K562 (cell line): ENCODE measurements around the gene SV2C. TPM values are rescaled to one million over a fixed set of nuclear protein-coding genes. Genes with fewer than 3 reads are reported as not detected.
A peak's percentile ranks its signal among the peaks of the same experiment; 100 is the strongest.
"Not testable (repeated sequence)": the region's sequence is repeated elsewhere in the genome, so short reads cannot be mapped to it uniquely, and the experiment has no call there.

Source experiments
- ATAC-seq: fragments of 200-7000 bp; cut with Tn5 transposase; 3 replicates; pipeline ENCODE4 v1.9.1; 2020; ENCODE audit warnings: moderate library complexity
- BruUV-seq: library from RNA; stranded (reverse); fragments of 400-500 nt; replicated peaks from 2 replicates; lab custom pipeline; 2021; lab: Mats Ljungman, UMichigan
- CTCF ChIA-PET: fragments of 300-600 bp; formaldehyde crosslinking; extraction: SDS; loops from one replicate; lab custom pipeline; 2021; ENCODE audit warnings: low intra/inter-chr PET ratio; lab: Yijun Ruan, JAX
- POLR2A ChIA-PET: fragments of 300-600, 350-650 bp; sonication (Branson Sonifier 250); formaldehyde crosslinking; extraction: SDS; loops from one replicate; lab custom pipeline; 2021; ENCODE audit warnings: antibody characterized with exemption, inconsistent platforms; lab: Yijun Ruan, JAX
- DNase-seq, 4 experiments: peaks; one replicate each; pipeline versions ENCODE4 v3.0.0 to v3.0.0-alpha.2; 2011 to 2018; ENCODE audit warnings: low spot score in 3 of 4, mixed read lengths in 3 of 4; ENCODE audit errors: extremely low read depth in 1 of 4
- FAIRE-seq: peaks from 2 replicates; lab custom pipeline; 2011; peaks lifted over from hg19 to GRCh38; lab: Jason Lieb, UNC
- H2AFZ ChIP-seq: 2 replicates; pipeline ENCODE4 v1.6.0; 2011; ENCODE audit warnings: low read depth, low read length, control low read depth, inconsistent platforms
- H3K27ac ChIP-seq: fragments of 200-600 bp; 3 replicates; pipeline ENCODE4 v1.8.0; 2011; ENCODE audit warnings: low read depth, mild to moderate bottlenecking, control low read depth, inconsistent platforms, low read length, moderate library complexity, mixed read lengths; ENCODE audit errors: extremely low read depth
- H3K27me3 ChIP-seq, 2 experiments: fragments of 300-600 bp in 1 of 2; 2 replicates in 1 of 2; 3 replicates in 1 of 2; pipeline versions ENCODE4 v1.6.0 to v1.8.0; 2011; ENCODE audit warnings: inconsistent platforms in 2 of 2, low read length in 2 of 2, mild to moderate bottlenecking in 1 of 2, mixed read lengths in 1 of 2, moderate library complexity in 1 of 2; ENCODE audit not compliant: control insufficient read depth in 2 of 2, insufficient read depth in 2 of 2
- H3K36me3 ChIP-seq: fragments of 300-600 bp; 3 replicates; pipeline ENCODE4 v1.8.0; 2011; ENCODE audit warnings: mild to moderate bottlenecking, low read length, inconsistent platforms; ENCODE audit not compliant: control insufficient read depth, insufficient read depth
- H3K4me1 ChIP-seq, 2 experiments: fragments of 200-600 bp in 1 of 2; replicated peaks in 1 of 2; 2 replicates in 1 of 2; 3 replicates in 1 of 2; pipeline versions ENCODE4 v1.5.1 to v1.8.0; 2011; ENCODE audit warnings: inconsistent platforms in 2 of 2, low read length in 2 of 2, mild to moderate bottlenecking in 1 of 2, mixed read lengths in 1 of 2, moderate library complexity in 1 of 2; ENCODE audit not compliant: control insufficient read depth in 2 of 2, insufficient read depth in 2 of 2
- H3K4me2 ChIP-seq: 2 replicates; pipeline ENCODE4 v1.6.1; 2011; ENCODE audit warnings: low read length, control low read depth, inconsistent platforms, mixed read lengths; ENCODE audit not compliant: insufficient read depth
- H3K4me3 ChIP-seq: fragments of 200-600 bp; sonication (generic), shearing (Covaris generic); 2 replicates; pipeline ENCODE4 v1.5.1; 2016; ENCODE audit warnings: control low read depth, inconsistent platforms
- H3K79me2 ChIP-seq: fragments of 200-600 bp; 3 replicates; pipeline ENCODE4 v1.8.0; 2011; ENCODE audit warnings: low read length, inconsistent platforms; ENCODE audit not compliant: control insufficient read depth, insufficient read depth
- H3K9ac ChIP-seq, 2 experiments: 2 replicates each; pipeline versions ENCODE4 v1.6.0 to v1.6.1; 2011; ENCODE audit warnings: low read depth in 2 of 2, low read length in 2 of 2, control low read depth in 1 of 2, inconsistent platforms in 1 of 2, mild to moderate bottlenecking in 1 of 2, mixed read lengths in 1 of 2; ENCODE audit not compliant: insufficient read depth in 1 of 2
- H3K9me1 ChIP-seq: one replicate; pipeline ENCODE4 v1.6.0; 2011; ENCODE audit warnings: inconsistent platforms, mild to moderate bottlenecking, low read length, moderate library complexity; ENCODE audit not compliant: control insufficient read depth, insufficient read depth
- H3K9me3 ChIP-seq: replicated peaks from 2 replicates; pipeline ENCODE4 v1.5.1; 2011; ENCODE audit warnings: low read depth, low read length, inconsistent platforms; ENCODE audit not compliant: control insufficient read depth, insufficient read depth
- H4K20me1 ChIP-seq: replicated peaks from 2 replicates; pipeline ENCODE4 v1.6.1; 2011; ENCODE audit warnings: low read length, inconsistent platforms, mixed read lengths; ENCODE audit not compliant: control insufficient read depth, insufficient read depth
- ARID1B ChIP-seq: fragments of 450-650 bp; IDR thresholded peaks from 2 replicates; pipeline ENCODE4 v1.6.1; 2016; ENCODE audit warnings: antibody characterized with exemption, mild to moderate bottlenecking, inconsistent platforms
- CBFA2T2 ChIP-seq: fragments of 450-650 bp; conservative IDR thresholded peaks from 2 replicates; pipeline ENCODE4 v1.6.1; 2017; ENCODE audit warnings: mild to moderate bottlenecking
- CBFA2T3 ChIP-seq: fragments of 450-650 bp; IDR thresholded peaks from 2 replicates; pipeline ENCODE4 v1.6.1; 2017
- HMBOX1 ChIP-seq: sonication (generic); IDR thresholded peaks from 2 replicates; pipeline ENCODE4 v1.6.1; 2016
- KDM1A ChIP-seq, 2 experiments: fragments of 450-650 bp; IDR thresholded peaks; 2 replicates each; pipeline ENCODE4 v1.6.1; 2016; ENCODE audit warnings: mild to moderate bottlenecking in 2 of 2
- MNT ChIP-seq, 2 experiments: fragments of 450-650 bp; conservative IDR thresholded peaks; 2 replicates each; pipeline ENCODE4 v1.6.1; 2017; ENCODE audit warnings: mild to moderate bottlenecking in 2 of 2, moderate library complexity in 2 of 2
- NCOR1 ChIP-seq: fragments of 450-650 bp; IDR thresholded peaks from 2 replicates; pipeline ENCODE4 v1.6.1; 2016; ENCODE audit warnings: mild to moderate bottlenecking, moderate library complexity
- NFIC ChIP-seq: fragments of 450-650 bp; IDR thresholded peaks from 2 replicates; pipeline ENCODE4 v1.6.1; 2017; ENCODE audit warnings: mild to moderate bottlenecking, inconsistent platforms
- SOX6 ChIP-seq: fragments of 450-650 bp; IDR thresholded peaks from 2 replicates; pipeline ENCODE4 v1.6.1; 2014; ENCODE audit warnings: mild to moderate bottlenecking
- TAL1 ChIP-seq: fragments of 450-650 bp; IDR thresholded peaks from 2 replicates; pipeline ENCODE4 v1.6.1; 2016; ENCODE audit warnings: mild to moderate bottlenecking
- TRIM24 ChIP-seq, 2 experiments: fragments of 450-650 bp; IDR thresholded peaks; 2 replicates each; pipeline ENCODE4 v1.6.1; 2016
- WGBS: fragments of 100-300 bp; shearing (Covaris generic); methylation state at CpG from one replicate; pipeline ENCODE4 v1.1.6; 2016; ENCODE audit warnings: low coverage, mixed read lengths; ENCODE audit not compliant: insufficient coverage; ENCODE audit errors: missing lambda C conversion rate; 5-methylcytosine and 5-hydroxymethylcytosine counted together
- in situ Hi-C: fragments of 300-500 bp; cut with MboI; formaldehyde crosslinking; loops from 4 replicates; pipeline ENCODE4 v1.15.0; 2018; ENCODE audit warnings: inconsistent platforms, mixed read lengths
- intact Hi-C: fragments of 100-400 bp; cut with micrococcal nuclease; formaldehyde crosslinking; loops from 2 replicates; pipeline ENCODE4 v1.14.2; 2022
- polyA plus RNA-seq, 8 experiments: library from polyadenylated mRNA; depleted of rRNA in 4 of 8; stranded (reverse) in 5 of 8; unstranded in 3 of 8; fragments of >200 nt; fragmentation: Nextera tagmentation in 2 of 8; fragmentation: Illumina TruSeq in 1 of 8; extraction: Ambion mirVana in 2 of 8; extraction: Trizol in 1 of 8; gene quantifications; 2 replicates each; pipeline versions ENCODE4 v1.2.1 to v1.2.3, GENCODE V29; 2011 to 2014; ENCODE audit warnings: inconsistent platforms in 1 of 8, missing spikeins in 1 of 8
- total RNA-seq, 7 experiments: library from RNA; depleted of rRNA in 6 of 7; stranded (reverse); fragments of >200 nt in 6 of 7; fragmentation: Illumina TruSeq in 2 of 7; extraction: Trizol in 2 of 7; gene quantifications; 2 replicates each; pipeline versions ENCODE4 v1.2.1 to v1.2.3, GENCODE V29; 2011 to 2021; ENCODE audit warnings: low replicate concordance in 1 of 7

Gene SV2C
- total and polyA plus RNA-seq, 9 of the 15 experiments (the other 6 are each of a cell fraction or from before 2014, with no cell fraction given): 0.05 TPM; not detected in 8

GRCh38 chr5:76335451-76335850 is 252.3 kb downstream of the SV2C start:
- in situ Hi-C loops: not testable (repeated sequence)

GRCh38 chr5:76336253-76336809 is 253.1 kb downstream of the SV2C start:
- H3K36me3 ChIP-seq, CTCF ChIA-PET, H3K9ac ChIP-seq, H3K9me3 ChIP-seq, BruUV-seq, H3K79me2 ChIP-seq, H3K9me1 ChIP-seq, H3K4me2 ChIP-seq, POLR2A ChIA-PET, H4K20me1 ChIP-seq, H3K27ac ChIP-seq, H3K27me3 ChIP-seq, H2AFZ ChIP-seq, ATAC-seq, in situ Hi-C loops, DNase-seq, H3K4me3 ChIP-seq, FAIRE-seq: not testable (repeated sequence)
- WGBS: 89% methylated on average over 29 of the region's 33 CpGs
- intact Hi-C loops: loop anchor here (5.0 kb wide), 1 partner anchor 206 kb away; no protein-coding TSS in a partner anchor
- peaks cover 6 to 20% of the 10 kb centered on the region in 2 experiments for H3K4me1 ChIP-seq

More at GRCh38 chr5:76335451-76335850, 252.3 kb downstream of the SV2C start:
- DNase-seq, BruUV-seq, CTCF ChIA-PET, H3K36me3 ChIP-seq, H3K79me2 ChIP-seq, H3K4me3 ChIP-seq, ATAC-seq, H3K4me2 ChIP-seq, H2AFZ ChIP-seq, H3K27me3 ChIP-seq, H3K9me1 ChIP-seq, H3K9me3 ChIP-seq, FAIRE-seq, H4K20me1 ChIP-seq, H3K27ac ChIP-seq, H3K9ac ChIP-seq: not testable (repeated sequence)
- 14% methylated on average over 2 of the region's 5 CpGs for WGBS
- peaks cover 11 to 23% of the 10 kb centered on the region in 2 experiments for H3K4me1 ChIP-seq
- intact Hi-C loops: loop anchor here (5.0 kb wide), 1 partner anchor 207 kb away; no protein-coding TSS in a partner anchor
- TF ChIP-seq MNT (conservative IDR thresholded peaks at IDR 0.05): peak; percentile 30 to 58; a peak in 2 of 4 replicates
- peak; percentile 25 to 46; a peak in 1 of 4 replicates for TF ChIP-seq TRIM24 (IDR thresholded peaks at IDR 0.05)
- TF ChIP-seq CBFA2T3: peak; percentile 84
- peak in 1 of 2 experiments; percentile 32; a peak in 1 of 4 replicates for TF ChIP-seq KDM1A (IDR thresholded peaks at IDR 0.05)
- TF ChIP-seq TAL1: peak; percentile 62; the same call in 1 of the 2 replicates
- peak; percentile 64 for TF ChIP-seq ARID1B
- TF ChIP-seq NFIC: peak; percentile 32; the same call in 1 of the 2 replicates
- peak; percentile 20; the same call in 1 of the 2 replicates for TF ChIP-seq SOX6
- peak; percentile 76 for TF ChIP-seq CBFA2T2
- TF ChIP-seq HMBOX1: 0 out of 2 replicates have a peak, but pooled peaks have one; percentile 16
- TF ChIP-seq NCOR1: peak; percentile 53; the same call in 1 of the 2 replicates
- POLR2A ChIA-PET: interaction anchor here (1.1 kb wide), 1 partner anchor 28 kb away, joined by 3 read pairs; no protein-coding TSS in a partner anchor
